Measurements from ENCODE around the gene BPIFB6. TPM values are rescaled to one million over a fixed set of nuclear protein-coding genes. Genes with fewer than 3 reads are reported as not detected.

Gene BPIFB6
- total and polyA plus RNA-seq, 7 experiments from 2014 or later = not detected

DNA sequence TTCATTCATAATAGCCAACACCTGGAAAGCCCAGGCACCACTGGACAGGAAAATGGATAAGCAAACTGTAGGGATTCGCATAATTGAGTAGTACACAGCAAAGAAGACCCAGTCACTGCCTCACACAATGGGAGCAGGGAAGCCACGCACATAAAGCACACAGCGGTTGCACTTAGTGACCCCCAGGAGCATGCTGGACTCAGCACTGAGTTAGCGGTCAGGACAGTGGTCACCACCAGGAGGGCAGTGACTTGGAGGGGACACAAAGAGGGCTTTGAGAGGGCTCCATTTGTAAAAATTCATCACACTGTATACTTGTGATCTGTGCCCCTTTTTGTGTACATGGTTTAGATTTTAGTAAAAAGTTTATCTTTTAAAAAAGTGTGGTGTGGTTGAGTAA lies 19.9 kb downstream of the BPIFB6 start:
- no peak overlapping the region for H3K4me3 Mint-ChIP-seq
- Histone ChIP-seq H3K4me1 (ENCODE audit: control insufficient read depth in 2 of 2, insufficient read depth in 2 of 2, low read length in 2 of 2) (no peaks in the 10 kb centered on the region), H3K36me3 (ENCODE audit: control insufficient read depth in 2 of 3, insufficient read depth in 3 of 3, low read length in 3 of 3) (no peaks in the 10 kb centered on the region), H3K9me3 (ENCODE audit: control insufficient read depth in 2 of 3, low read length in 3 of 3) (peaks cover 0 to 2% (median under 1%) of the 10 kb centered on the region in 3 experiments), H3K27ac (ENCODE audit: low read depth, low read length) (no peak overlapping the region), H3K4me3 (ENCODE audit: low read length) (no peak overlapping the region), H3K27me3 (ENCODE audit: control insufficient read depth in 2 of 2, insufficient read depth in 2 of 2, low read length in 2 of 2) (no peaks in the 10 kb centered on the region)
- POLR2A ChIA-PET = interaction anchor here (1.1 kb wide), 1 partner anchor 84 kb away, joined by 3 read pairs; no protein-coding TSS in a partner anchor
- ATAC-seq (no peak), DNase-seq (no peak)
- peaks cover 0 to under 1% (median 0%) of the 10 kb centered on the region in 5 donors for H3K36me3 Mint-ChIP-seq
- no peaks in the 10 kb centered on the region for H3K27me3 Mint-ChIP-seq
- CTCF ChIA-PET = no interaction called here
- H3K9me3 Mint-ChIP-seq = peaks cover 0 to 5% (median 2%) of the 10 kb centered on the region in 11 donors
- H3K27ac Mint-ChIP-seq = peak overlapping the region in 3 of 9 donors; percentile 22 to 67 (median 52)
- H3K4me1 Mint-ChIP-seq = peaks cover 0 to 9% (median 0%) of the 10 kb centered on the region in 7 donors
- intact Hi-C loops (cut with micrococcal nuclease) = no loop called here

DNA sequence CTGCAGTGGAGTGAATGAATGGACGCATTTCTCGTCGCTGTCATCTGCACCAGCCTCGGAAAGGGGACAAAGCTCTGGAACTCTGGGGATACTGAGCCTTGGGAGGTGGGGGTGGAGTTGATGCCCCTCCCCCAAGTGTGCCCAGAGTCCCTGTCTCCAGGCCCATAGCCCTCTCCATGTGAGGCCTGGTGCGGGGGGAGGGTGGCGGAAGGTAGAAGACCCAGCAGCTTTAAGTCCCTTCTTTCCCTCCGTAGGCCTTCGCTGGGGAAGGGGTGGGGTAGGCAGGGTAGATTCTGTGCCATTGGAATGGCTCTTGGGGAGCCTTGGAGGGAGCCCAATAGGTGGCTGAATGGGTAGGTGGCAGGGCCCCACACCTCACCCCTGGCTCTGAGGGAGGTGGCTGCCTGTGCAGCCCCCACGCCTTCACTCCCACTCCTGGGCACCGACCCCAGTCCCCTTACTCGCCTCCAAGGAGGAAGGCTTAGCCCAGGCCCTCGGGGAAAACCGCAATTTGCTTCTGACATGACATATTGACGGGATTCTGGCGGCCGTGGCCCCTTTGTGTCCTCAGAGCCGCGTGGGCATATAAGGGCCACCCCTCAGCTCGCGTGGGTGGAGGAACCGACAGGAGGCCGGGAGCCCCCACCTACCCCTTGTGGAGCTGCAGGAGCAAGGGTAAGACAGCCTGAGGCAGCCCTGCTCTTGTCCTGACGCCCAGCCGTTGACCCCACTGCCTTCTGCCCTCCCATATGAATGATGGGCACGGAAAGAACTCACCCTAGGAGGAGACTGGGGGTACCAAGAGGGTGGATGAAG lies 22.1 kb downstream of the BPIFB6 start, which contains the start of gene BPIFB3:
Gene BPIFB3, plus strand, starts transcription at position 613 of the 816 bp plus-strand sequence. CDS start 1,533 bp downstream, outside the sequence.
- DNase-seq (no peak), ATAC-seq (no peak)
- Histone ChIP-seq H3K9me3 (ENCODE audit: control insufficient read depth in 2 of 3, low read length in 3 of 3) (no peaks in the 10 kb centered on the region), H3K4me3 (ENCODE audit: low read length) (no peak within 1 kb of the TSS), H3K36me3 (ENCODE audit: control insufficient read depth in 2 of 3, insufficient read depth in 3 of 3, low read length in 3 of 3) (no peaks in the 10 kb centered on the region), H3K4me1 (ENCODE audit: control insufficient read depth in 2 of 2, insufficient read depth in 2 of 2, low read length in 2 of 2) (no peaks in the 10 kb centered on the region), H3K27me3 (ENCODE audit: control insufficient read depth in 2 of 2, insufficient read depth in 2 of 2, low read length in 2 of 2) (no peaks in the 10 kb centered on the region), H3K27ac (ENCODE audit: low read depth, low read length) (no peak within 1 kb of the TSS)
- POLR2A ChIA-PET = no interaction called here
- CTCF ChIA-PET = no interaction called here
- intact Hi-C loops (cut with micrococcal nuclease) = no loop called here
- H3K4me3 Mint-ChIP-seq = no peak within 1 kb of the TSS
- H3K27ac Mint-ChIP-seq = peak within 1 kb of the TSS in 2 of 9 donors; percentile 42 to 65
- H3K36me3 Mint-ChIP-seq = no peaks in the 10 kb centered on the region
- H3K9me3 Mint-ChIP-seq = peaks cover 0 to 2% (median 0%) of the 10 kb centered on the region in 11 donors
- H3K4me1 Mint-ChIP-seq = peaks cover 0 to 13% (median 0%) of the 10 kb centered on the region in 7 donors
- no peaks in the 10 kb centered on the region for H3K27me3 Mint-ChIP-seq

DNA sequence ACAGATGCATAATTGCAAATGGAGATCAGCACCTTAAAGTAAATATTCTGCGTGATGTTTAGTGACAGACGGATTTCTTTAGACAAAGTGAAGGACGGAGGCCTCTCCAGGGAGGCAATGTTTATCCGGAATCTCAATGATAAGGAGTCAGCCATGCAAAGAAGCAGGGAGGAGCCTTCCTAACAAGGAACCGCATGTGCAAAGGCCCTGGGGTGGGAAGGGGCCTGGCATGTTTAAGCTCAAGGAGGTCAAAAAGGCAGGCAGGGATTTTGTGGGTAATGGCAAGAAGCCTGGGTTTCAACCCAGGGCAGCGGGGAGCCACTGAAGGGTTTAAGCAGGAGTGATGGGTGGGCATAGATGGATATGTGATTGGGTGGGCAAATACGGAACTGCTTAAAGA lies 22.9 kb downstream of the BPIFB6 start:
- ATAC-seq (no peak), DNase-seq (no peak)
- Mint-ChIP-seq H3K4me1 (peaks cover 0 to 13% (median 0%) of the 10 kb centered on the region in 7 donors), H3K36me3 (no peaks in the 10 kb centered on the region), H3K4me3 (no peak overlapping the region), H3K27ac (peak overlapping the region in 2 of 9 donors; percentile 42 to 65), H3K27me3 (no peaks in the 10 kb centered on the region), H3K9me3 (peaks cover 0 to 2% (median 0%) of the 10 kb centered on the region in 11 donors)
- POLR2A ChIA-PET = no interaction called here
- H3K4me3 ChIP-seq (ENCODE audit: low read length) = no peak overlapping the region
- H3K36me3 ChIP-seq (ENCODE audit: control insufficient read depth in 2 of 3, insufficient read depth in 3 of 3, low read length in 3 of 3) = no peaks in the 10 kb centered on the region
- H3K27ac ChIP-seq (ENCODE audit: low read depth, low read length) = no peak overlapping the region
- no peaks in the 10 kb centered on the region for H3K4me1 ChIP-seq (ENCODE audit: control insufficient read depth in 2 of 2, insufficient read depth in 2 of 2, low read length in 2 of 2)
- intact Hi-C loops (cut with micrococcal nuclease) = no loop called here
- H3K9me3 ChIP-seq (ENCODE audit: control insufficient read depth in 2 of 3, low read length in 3 of 3) = no peaks in the 10 kb centered on the region
- CTCF ChIA-PET = interaction anchor here (1.2 kb wide), 1 partner anchor 10 kb away, joined by 3 read pairs; no protein-coding TSS in a partner anchor
- H3K27me3 ChIP-seq (ENCODE audit: control insufficient read depth in 2 of 2, insufficient read depth in 2 of 2, low read length in 2 of 2) = no peaks in the 10 kb centered on the region

DNA sequence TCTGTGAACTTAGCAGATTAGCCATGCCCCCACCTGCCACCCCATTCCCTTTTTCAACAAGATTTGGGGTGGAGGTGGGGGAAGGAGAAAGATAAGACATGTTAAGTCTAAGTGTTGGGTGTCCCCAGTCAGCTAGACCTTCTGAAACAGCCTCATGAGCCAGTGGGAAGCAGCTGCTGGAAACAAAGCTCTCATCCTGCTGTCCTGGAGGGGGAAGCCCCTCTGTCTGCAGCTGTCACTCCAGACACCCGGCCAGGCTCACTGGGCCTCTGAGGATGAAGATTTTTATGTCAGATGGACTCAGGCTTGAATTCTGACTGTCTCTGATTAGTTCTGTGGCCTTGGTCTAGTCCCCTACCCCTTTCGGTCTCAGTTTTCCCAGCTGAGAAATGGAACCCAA lies 23.3 kb downstream of the BPIFB6 start:
- no peak overlapping the region for H3K27ac ChIP-seq (ENCODE audit: low read depth, low read length)
- H3K27me3 Mint-ChIP-seq = no peaks in the 10 kb centered on the region
- no peaks in the 10 kb centered on the region for H3K36me3 ChIP-seq (ENCODE audit: control insufficient read depth in 2 of 3, insufficient read depth in 3 of 3, low read length in 3 of 3)
- H3K4me1 ChIP-seq (ENCODE audit: control insufficient read depth in 2 of 2, insufficient read depth in 2 of 2, low read length in 2 of 2) = no peaks in the 10 kb centered on the region
- H3K27me3 ChIP-seq (ENCODE audit: control insufficient read depth in 2 of 2, insufficient read depth in 2 of 2, low read length in 2 of 2) = no peaks in the 10 kb centered on the region
- CTCF ChIA-PET = interaction anchor here (1.0 to 1.2 kb wide), 2 partner anchors 10 to 64 kb away, joined by 3 read pairs; no protein-coding TSS in a partner anchor
- H3K9me3 ChIP-seq (ENCODE audit: control insufficient read depth in 2 of 3, low read length in 3 of 3) = no peaks in the 10 kb centered on the region
- intact Hi-C loops (cut with micrococcal nuclease) = no loop called here
- peaks cover 0 to 13% (median 0%) of the 10 kb centered on the region in 7 donors for H3K4me1 Mint-ChIP-seq
- DNase-seq (no peak), ATAC-seq (no peak)
- H3K36me3 Mint-ChIP-seq = no peaks in the 10 kb centered on the region
- H3K4me3 Mint-ChIP-seq = no peak overlapping the region
- POLR2A ChIA-PET = no interaction called here
- H3K4me3 ChIP-seq (ENCODE audit: low read length) = no peak overlapping the region
- peak overlapping the region in 1 of 9 donors; percentile 42 for H3K27ac Mint-ChIP-seq
- peaks cover 0 to 2% (median 0%) of the 10 kb centered on the region in 11 donors for H3K9me3 Mint-ChIP-seq

DNA sequence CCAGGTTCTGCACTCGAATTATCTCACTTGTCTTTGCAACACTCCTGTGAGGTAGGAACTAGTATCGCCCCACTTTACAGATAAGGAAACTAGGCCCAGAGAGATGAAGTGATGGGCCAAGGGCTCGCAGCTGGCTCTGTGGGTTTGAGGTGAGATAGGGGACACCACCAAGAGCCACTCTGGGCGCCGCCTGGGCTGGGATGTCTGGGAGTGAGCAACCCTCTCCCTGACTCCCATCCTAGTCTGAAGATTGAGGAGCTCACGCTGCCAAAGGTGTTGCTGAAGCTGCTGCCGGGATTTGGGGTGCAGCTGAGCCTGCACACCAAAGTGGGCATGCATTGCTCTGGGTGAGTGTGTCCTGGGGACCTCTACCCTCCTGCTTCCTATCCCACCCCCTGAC lies 27.7 kb downstream of the BPIFB6 start:
- Mint-ChIP-seq H3K4me3 (no peak overlapping the region), H3K9me3 (peaks cover 0 to 2% (median 0%) of the 10 kb centered on the region in 11 donors), H3K4me1 (peaks cover 0 to 11% (median 0%) of the 10 kb centered on the region in 7 donors), H3K27ac (no peak overlapping the region), H3K27me3 (no peaks in the 10 kb centered on the region), H3K36me3 (no peaks in the 10 kb centered on the region)
- Histone ChIP-seq H3K4me3 (ENCODE audit: low read length) (no peak overlapping the region), H3K36me3 (ENCODE audit: control insufficient read depth in 2 of 3, insufficient read depth in 3 of 3, low read length in 3 of 3) (no peaks in the 10 kb centered on the region), H3K27me3 (ENCODE audit: control insufficient read depth in 2 of 2, insufficient read depth in 2 of 2, low read length in 2 of 2) (no peaks in the 10 kb centered on the region), H3K27ac (ENCODE audit: low read depth, low read length) (no peak overlapping the region), H3K4me1 (ENCODE audit: control insufficient read depth in 2 of 2, insufficient read depth in 2 of 2, low read length in 2 of 2) (no peaks in the 10 kb centered on the region), H3K9me3 (ENCODE audit: control insufficient read depth in 2 of 3, low read length in 3 of 3) (no peaks in the 10 kb centered on the region)
- ChIA-PET POLR2A (no interaction called here), CTCF (no interaction called here)
- intact Hi-C loops (cut with micrococcal nuclease) = no loop called here
- ATAC-seq = no peak
- no peak for DNase-seq

DNA sequence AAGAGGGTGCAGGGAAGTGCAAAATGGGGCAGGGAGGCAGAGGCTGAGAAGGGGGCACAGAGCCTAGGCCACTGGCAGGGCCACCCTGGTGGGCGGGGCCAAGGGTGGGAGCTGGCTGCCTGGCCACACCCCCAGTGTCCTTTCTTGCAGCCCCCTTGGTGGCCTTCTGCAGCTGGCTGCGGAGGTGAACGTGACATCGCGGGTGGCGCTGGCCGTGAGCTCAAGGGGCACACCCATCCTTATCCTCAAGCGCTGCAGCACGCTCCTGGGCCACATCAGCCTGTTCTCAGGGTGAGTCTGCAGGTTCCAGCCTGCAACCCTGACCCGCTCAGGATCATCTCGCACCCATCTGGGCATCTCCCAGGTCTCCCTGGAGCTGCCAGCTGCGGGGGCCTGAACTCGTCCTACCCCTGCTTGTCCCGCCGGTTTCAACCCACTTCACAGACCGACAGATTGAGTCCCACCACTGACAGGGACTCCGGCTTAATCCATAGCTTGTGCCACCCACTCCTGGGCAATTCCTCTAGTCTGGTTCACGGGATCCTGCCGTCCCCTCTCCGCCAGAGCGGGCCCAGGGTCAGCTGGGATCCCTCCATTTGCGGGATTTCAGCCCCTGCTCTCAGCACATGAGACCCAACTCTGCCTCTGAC lies 28.4 kb downstream of the BPIFB6 start:
- H3K4me1 Mint-ChIP-seq = peaks cover 0 to 11% (median 0%) of the 10 kb centered on the region in 7 donors
- no peak overlapping the region for H3K27ac Mint-ChIP-seq
- intact Hi-C loops (cut with micrococcal nuclease) = no loop called here
- H3K27ac ChIP-seq (ENCODE audit: low read depth, low read length) = no peak overlapping the region
- no peak for ATAC-seq
- peaks cover 0 to 2% (median 0%) of the 10 kb centered on the region in 11 donors for H3K9me3 Mint-ChIP-seq
- no peaks in the 10 kb centered on the region for H3K27me3 Mint-ChIP-seq
- no peak overlapping the region for H3K4me3 ChIP-seq (ENCODE audit: low read length)
- no peaks in the 10 kb centered on the region for H3K36me3 ChIP-seq (ENCODE audit: control insufficient read depth in 2 of 3, insufficient read depth in 3 of 3, low read length in 3 of 3)
- no peaks in the 10 kb centered on the region for H3K9me3 ChIP-seq (ENCODE audit: control insufficient read depth in 2 of 3, low read length in 3 of 3)
- H3K27me3 ChIP-seq (ENCODE audit: control insufficient read depth in 2 of 2, insufficient read depth in 2 of 2, low read length in 2 of 2) = no peaks in the 10 kb centered on the region
- DNase-seq = no peak
- ChIA-PET CTCF (no interaction called here), POLR2A (no interaction called here)
- H3K36me3 Mint-ChIP-seq = no peaks in the 10 kb centered on the region
- no peak overlapping the region for H3K4me3 Mint-ChIP-seq
- no peaks in the 10 kb centered on the region for H3K4me1 ChIP-seq (ENCODE audit: control insufficient read depth in 2 of 2, insufficient read depth in 2 of 2, low read length in 2 of 2)

All from naive thymus-derived CD4-positive, alpha-beta T cell (primary cell).